ENCODE results near the gene TPSB2.
A peak's percentile ranks its signal among the peaks of the same experiment; 100 is the strongest.
"Not testable (repeated sequence)": the region's sequence is repeated elsewhere in the genome, so short reads cannot be mapped to it uniquely, and the experiment has no call there.

The TPSB2 gene

DNA sequence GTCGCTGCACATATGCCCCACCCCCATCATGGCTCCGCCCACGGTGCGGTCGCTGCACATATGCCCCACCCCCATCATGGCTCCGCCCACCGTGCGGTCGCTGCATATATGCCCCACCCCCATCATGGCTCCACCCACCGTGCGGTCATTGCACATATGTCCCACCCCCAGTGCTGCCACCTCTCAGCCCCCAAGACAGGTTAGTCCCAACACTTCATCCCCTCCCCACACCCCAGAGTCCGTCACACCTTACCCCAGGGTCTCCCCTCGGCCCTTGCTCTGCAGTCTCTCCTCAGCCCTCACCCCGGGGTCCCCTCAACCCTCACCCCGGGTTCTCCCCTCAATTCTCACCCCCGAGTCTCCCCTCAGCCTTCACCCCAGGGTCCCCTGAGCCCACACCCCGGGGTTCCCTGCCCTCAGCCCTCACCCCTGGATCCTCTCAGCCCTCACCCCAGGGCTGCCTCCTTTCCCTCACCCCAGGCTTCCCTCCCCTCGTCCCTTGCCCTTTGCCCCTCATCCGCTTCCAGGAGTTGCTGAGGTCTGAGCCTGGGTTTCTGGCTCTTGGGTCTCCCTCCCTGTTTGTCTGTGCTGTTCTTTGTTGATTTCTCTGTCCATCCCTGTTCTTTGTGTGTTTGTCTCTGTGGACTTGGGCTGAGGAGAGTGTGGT is 30.5 kb downstream of the TPSB2 start:
- DNase-seq (ENCODE audit: low spot score) = no peak

DNA sequence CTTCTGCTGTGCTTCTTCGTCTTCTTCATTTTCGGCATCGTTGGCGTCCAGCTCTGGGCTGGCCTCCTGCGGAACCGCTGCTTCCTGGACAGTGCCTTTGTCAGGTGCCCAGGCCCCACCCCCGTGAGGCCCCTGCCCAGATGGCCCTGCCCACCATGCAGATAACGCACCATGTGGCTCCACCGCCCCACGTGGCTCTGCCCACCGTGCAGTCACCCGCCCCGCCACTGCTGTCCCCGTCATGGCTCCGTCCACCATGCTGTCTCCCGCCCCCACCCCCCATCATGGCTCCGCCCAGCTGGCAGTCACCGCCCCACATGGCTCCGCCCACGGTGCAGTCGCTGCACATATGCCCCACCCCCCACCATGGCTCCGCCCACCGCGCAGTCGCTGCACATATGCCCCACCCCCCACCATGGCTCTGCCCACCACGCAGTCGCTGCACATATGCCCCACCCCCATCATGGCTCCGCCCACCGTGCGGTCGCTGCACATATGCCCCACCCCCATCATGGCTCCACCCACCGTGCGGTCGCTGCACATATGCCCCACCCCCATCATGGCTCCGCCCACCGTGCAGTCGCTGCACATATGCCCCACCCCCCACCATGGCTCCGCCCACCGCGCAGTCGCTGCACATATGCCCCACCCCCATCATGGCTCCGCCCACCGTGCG is 31.2 kb downstream of the TPSB2 start:
- not testable (repeated sequence) for DNase-seq (ENCODE audit: low spot score)

GRCh38 chr16:1198194-1198593 is 31.8 kb downstream of the TPSB2 start:
- no peak for DNase-seq (ENCODE audit: low spot score)

DNA sequence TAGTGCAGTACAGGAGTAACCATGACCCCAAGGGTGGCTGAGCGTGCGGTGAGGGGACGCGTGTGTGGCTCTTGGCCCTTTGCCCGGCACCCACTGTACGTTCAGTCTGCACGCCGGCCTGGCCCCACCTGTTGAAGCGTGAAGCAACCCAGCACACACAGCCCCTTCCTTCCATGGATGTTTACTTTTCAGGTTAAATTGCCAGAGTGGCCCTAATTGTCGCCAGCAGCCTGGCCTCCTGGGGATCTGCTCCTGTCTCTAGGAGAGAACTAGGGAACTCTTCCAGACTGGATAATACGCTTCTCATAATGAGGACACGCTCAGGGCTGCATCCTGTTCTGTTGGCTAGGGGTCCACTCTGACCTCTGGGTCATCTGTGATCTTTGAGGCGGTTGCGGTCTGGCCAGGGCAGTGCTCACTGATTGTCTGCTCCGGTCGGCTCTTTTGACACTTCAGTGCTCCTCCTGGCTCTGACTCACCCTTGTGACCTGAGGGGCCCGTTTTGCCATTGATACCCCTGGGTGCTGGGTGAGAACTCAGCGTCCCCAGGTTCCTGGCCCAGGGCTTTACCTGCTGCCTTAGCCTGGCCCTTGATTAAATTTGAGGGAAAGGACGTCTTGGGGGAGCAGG is 32.6 kb downstream of the TPSB2 start:
- no peak for DNase-seq (ENCODE audit: low spot score)

GRCh38 chr16:1196494-1196893 is 33.5 kb downstream of the TPSB2 start:
- DNase-seq (ENCODE audit: low spot score) = no peak

- no peak for DNase-seq (ENCODE audit: low spot score)
Measured at GRCh38 chr16:1195393-1195666, 34.7 kb downstream of the TPSB2 start.

DNA sequence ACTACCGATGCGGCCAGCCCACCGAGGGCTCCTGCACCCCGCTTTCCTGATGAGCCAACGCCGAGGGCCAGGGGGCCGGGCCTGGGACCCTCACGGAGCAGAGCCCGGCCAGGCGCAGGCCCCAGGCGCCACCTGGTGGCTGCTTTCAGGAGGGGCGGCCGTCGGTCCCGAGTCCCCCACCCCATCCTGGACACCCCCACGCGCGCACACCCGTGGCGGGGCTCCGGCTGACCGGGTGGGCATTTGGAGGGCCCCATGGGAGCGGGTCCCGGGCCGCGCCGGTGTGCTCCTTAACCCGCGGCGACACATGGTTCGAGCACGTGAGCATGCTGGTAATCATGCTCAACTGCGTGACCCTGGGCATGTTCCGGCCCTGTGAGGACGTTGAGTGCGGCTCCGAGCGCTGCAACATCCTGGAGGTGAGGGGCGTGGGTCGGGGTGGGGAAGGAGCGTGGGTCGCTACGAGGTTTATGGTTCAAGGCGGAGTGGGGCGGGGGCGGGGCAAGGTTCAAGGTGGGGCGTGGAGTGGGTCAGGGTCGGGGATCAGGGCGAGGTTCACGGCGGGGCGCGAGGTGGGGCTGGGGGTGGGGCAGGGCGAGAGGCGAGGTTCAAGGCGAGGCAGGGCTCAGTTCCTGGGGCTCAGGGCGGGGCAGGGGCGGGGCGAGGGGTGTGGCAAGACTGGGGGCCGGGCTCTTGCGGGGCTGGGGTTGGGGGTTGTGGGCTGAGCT is 35.2 kb downstream of the TPSB2 start:
- DNase-seq (ENCODE audit: low spot score) = peak; percentile 69

- DNase-seq (ENCODE audit: low spot score) = no peak
Measured at GRCh38 chr16:1193825-1194581, 36.0 kb downstream of the TPSB2 start.

DNA sequence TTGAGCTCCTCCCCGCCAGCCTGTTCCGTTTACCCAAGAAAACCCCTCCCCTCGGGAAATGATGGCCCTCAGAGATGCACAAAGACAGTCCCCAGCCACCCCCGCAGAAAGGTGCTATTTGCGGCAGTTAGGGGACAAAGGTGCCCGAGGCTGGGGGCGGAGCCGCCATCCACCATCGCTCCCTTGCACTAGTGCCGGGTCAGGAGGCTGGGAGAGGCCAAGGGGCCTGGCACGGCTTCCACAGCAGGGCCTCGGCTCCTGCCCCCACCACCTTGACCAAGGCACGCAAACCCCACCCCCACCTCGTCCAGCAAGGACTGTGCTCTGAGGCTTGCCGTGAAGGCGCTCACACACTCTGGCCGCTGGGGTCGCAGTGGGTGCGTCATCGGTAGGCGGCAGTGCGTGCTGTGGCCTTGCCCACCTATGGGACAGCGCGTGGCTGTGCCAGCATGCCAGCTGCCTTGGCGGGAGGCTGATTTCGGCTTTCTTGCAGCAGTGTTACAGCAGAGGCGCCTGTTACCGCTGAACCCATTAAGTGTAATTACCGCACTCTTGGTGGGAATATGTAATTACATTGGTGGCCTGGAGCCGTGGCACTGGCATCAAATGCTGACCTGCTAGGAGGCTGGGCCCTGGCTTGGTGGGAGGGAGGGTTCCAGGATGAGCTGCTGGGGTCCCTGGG is 36.7 kb downstream of the TPSB2 start:
- DNase-seq (ENCODE audit: low spot score) = no peak

GRCh38 chr16:1192384-1193073 is 37.5 kb downstream of the TPSB2 start:
- DNase-seq (ENCODE audit: low spot score) = no peak

- not testable (repeated sequence) for DNase-seq (ENCODE audit: low spot score)
Measured at GRCh38 chr16:1190789-1191188, 39.2 kb downstream of the TPSB2 start.

- DNase-seq (ENCODE audit: low spot score) = no peak
Measured at GRCh38 chr16:1189455-1189854, 40.5 kb downstream of the TPSB2 start.

- peak; percentile 81 for DNase-seq (ENCODE audit: low spot score)
Measured at GRCh38 chr16:1188432-1189189, 41.4 kb downstream of the TPSB2 start.

- not testable (repeated sequence) for DNase-seq (ENCODE audit: low spot score)
Measured at GRCh38 chr16:1185460-1186207, 44.4 kb downstream of the TPSB2 start.

- DNase-seq (ENCODE audit: low spot score) = no peak
Measured at GRCh38 chr16:1184980-1185379, 45.0 kb downstream of the TPSB2 start.

GRCh38 chr16:1184156-1184868 is 45.7 kb downstream of the TPSB2 start:
- no peak for DNase-seq (ENCODE audit: low spot score)

DNA sequence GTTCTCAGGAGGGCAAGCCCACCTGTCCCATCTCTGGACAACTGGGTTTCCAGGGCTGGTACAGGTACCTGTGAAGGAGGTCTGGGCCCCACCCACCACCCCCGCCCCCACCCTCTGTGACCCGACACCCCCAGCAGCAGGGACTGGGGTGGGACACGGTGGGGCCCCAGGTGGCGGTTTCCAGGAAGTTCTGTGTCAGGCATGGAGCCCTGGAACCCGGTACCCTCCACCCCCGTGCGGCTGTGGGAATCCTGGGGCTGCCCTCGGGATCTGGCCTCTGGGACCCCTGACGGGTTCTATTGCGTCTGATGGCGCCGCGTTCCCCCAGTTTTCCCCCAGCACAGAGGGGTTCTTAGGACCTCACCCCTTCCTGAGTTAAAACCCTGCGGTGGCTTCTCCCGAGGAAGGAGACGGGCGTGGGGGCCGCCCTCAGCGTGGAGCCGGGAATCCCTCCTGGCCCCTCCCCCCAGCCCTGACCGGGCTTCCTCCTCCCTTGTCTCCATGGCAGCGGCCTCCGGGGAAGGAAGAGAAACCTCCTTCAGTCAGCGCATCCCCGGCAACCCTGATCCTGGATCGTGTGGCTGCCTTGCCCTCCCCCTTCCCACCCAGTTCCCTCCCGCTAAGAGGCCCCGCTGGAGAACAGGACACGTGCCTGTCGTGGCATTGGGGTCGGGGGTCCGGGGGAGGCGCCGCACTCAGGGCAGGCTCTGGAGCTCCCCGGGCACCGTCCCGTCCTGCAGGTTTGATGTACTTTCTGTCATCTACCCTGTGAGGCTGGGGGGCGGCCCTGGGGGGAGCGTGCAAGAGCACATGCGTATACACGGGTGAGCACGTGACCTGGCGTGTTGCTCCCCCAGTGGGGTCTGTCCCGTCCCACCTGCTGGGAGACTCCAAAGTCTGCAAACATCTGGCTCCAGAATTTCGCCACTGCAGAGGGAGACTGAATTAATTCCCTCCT is 46.8 kb downstream of the TPSB2 start:
- peak; percentile 84 for DNase-seq (ENCODE audit: low spot score)

- peak; percentile 88 for DNase-seq (ENCODE audit: low spot score)
Measured at GRCh38 chr16:1182316-1182671, 47.7 kb downstream of the TPSB2 start.
